HG03571 (cell line): ENCODE results near the gene LMNA.
A peak's percentile ranks its signal among the peaks of the same experiment; 100 is the strongest.
"Not testable (repeated sequence)": the region's sequence is repeated elsewhere in the genome, so short reads cannot be mapped to it uniquely, and the experiment has no call there.

Experiments used
- ATAC-seq: cut with Tn5 transposase; IDR thresholded peaks from one replicate; pipeline ENCODE4 v1.9.1; 2021; ENCODE audit not compliant: unreplicated experiment

Gene LMNA

GRCh38 chr1:156119503-156120209, 5.1 kb downstream of the LMNA start:
- no peak for ATAC-seq

GRCh38 chr1:156120318-156120717, 5.8 kb downstream of the LMNA start:
- ATAC-seq: no peak

GRCh38 chr1:156121005-156121404, 6.5 kb downstream of the LMNA start:
- ATAC-seq: not testable (repeated sequence)

GRCh38 chr1:156121457-156121856, 6.9 kb downstream of the LMNA start:
- no peak for ATAC-seq

- ATAC-seq: no peak
Observed at GRCh38 chr1:156122086-156122485, 7.6 kb downstream of the LMNA start.

- no peak for ATAC-seq
Observed at GRCh38 chr1:156122519-156123355, 8.2 kb downstream of the LMNA start.

GRCh38 chr1:156123356-156124196, 9.1 kb downstream of the LMNA start:
- no peak for ATAC-seq

GRCh38 chr1:156124557-156125483, 10.3 kb downstream of the LMNA start:
- ATAC-seq: no peak

- ATAC-seq: not testable (repeated sequence)
Observed at GRCh38 chr1:156125544-156125943, 11.0 kb downstream of the LMNA start.

- ATAC-seq: no peak
Observed at GRCh38 chr1:156126043-156126629, 11.6 kb downstream of the LMNA start.

- ATAC-seq: peak; percentile 40
Observed at GRCh38 chr1:156126630-156127534, 12.4 kb downstream of the LMNA start.

GRCh38 chr1:156128308-156128653, 13.8 kb downstream of the LMNA start:
- no peak for ATAC-seq

GRCh38 chr1:156128654-156129597, 14.4 kb downstream of the LMNA start:
- no peak for ATAC-seq

GRCh38 chr1:156129687-156130577, 15.4 kb downstream of the LMNA start:
- ATAC-seq: no peak

- no peak for ATAC-seq
Observed at GRCh38 chr1:156130578-156130942, 16.0 kb downstream of the LMNA start.

GRCh38 chr1:156134716-156135435, 20.4 kb downstream of the LMNA start:
- no peak for ATAC-seq
